Cardiac muscle cell (in vitro differentiated cells and primary cell): ENCODE data around the gene MLN. TPM values are rescaled to one million over a fixed set of nuclear protein-coding genes. Genes with fewer than 3 reads are reported as not detected.

ENCODE experiments used
- DNase-seq, 2 donors: peaks; one replicate each; pipeline versions ENCODE4 v3.0.0 to v3.0.0-alpha.2; 2010 to 2017; ENCODE audit warnings: low read depth in 1 of 2, low spot score in 1 of 2
- H3K27ac ChIP-seq: fragments of 200-600 bp; sonication (generic); 2 replicates; pipeline ENCODE4 v1.5.1; 2016
- H3K27me3 ChIP-seq: fragments of 200-600 bp; sonication (generic); 2 replicates; pipeline ENCODE4 v1.6.0; 2016; ENCODE audit warnings: control low read depth
- H3K36me3 ChIP-seq: fragments of 200-600 bp; sonication (generic); 2 replicates; pipeline ENCODE4 v1.5.1; 2016; ENCODE audit warnings: control low read depth
- H3K4me1 ChIP-seq: fragments of 200-600 bp; sonication (generic); 2 replicates; pipeline ENCODE4 v1.8.1; 2017; ENCODE audit warnings: low read depth, mild to moderate bottlenecking, mixed run types
- H3K4me3 ChIP-seq: fragments of 200-600 bp; sonication (generic); 2 replicates; pipeline ENCODE4 v1.5.1; 2016; ENCODE audit warnings: mild to moderate bottlenecking
- H3K9me3 ChIP-seq: fragments of 200-600 bp; sonication (generic); 2 replicates; pipeline ENCODE4 v1.5.1; 2017; ENCODE audit warnings: low read depth, mild to moderate bottlenecking, control low read depth
- CTCF ChIP-seq: IDR thresholded peaks from 2 replicates; pipeline ENCODE4 v1.5.1; 2012; ENCODE audit warnings: low read depth, mild to moderate bottlenecking, low read length
- polyA plus RNA-seq: library from polyadenylated mRNA; unstranded; fragments of >200 nt; fragmentation: Nextera tagmentation; extraction: Ambion mirVana; gene quantifications from 2 replicates; pipeline ENCODE4 v1.2.1, GENCODE V29; 2016
- total RNA-seq: library from RNA; depleted of rRNA; stranded (reverse); fragments of >200 nt; gene quantifications from 2 replicates; pipeline ENCODE4 v1.2.3, GENCODE V29; 2016

Gene MLN
- total and polyA plus RNA-seq, 2 experiments from 2014 or later = 0.55 TPM; not detected in 1

- Histone ChIP-seq H3K27ac (no peak overlapping the region), H3K27me3 (no peaks in the 10 kb centered on the region), H3K4me3 (no peak overlapping the region), H3K36me3 (peaks cover 60% of the 10 kb centered on the region), H3K9me3 (no peaks in the 10 kb centered on the region), H3K4me1 (peaks cover 3% of the 10 kb centered on the region)
- DNase-seq = no peak
- TF ChIP-seq CTCF = no peak
Measured at GRCh38 chr6:33776186-33776585, 27.6 kb downstream of the MLN start.

GRCh38 chr6:33774774-33775173 is 29.0 kb downstream of the MLN start:
- TF ChIP-seq CTCF = no peak
- peaks cover 60% of the 10 kb centered on the region for H3K36me3 ChIP-seq
- no peak overlapping the region for H3K4me3 ChIP-seq
- no peak overlapping the region for H3K27ac ChIP-seq
- no peaks in the 10 kb centered on the region for H3K9me3 ChIP-seq
- DNase-seq = no peak
- no peaks in the 10 kb centered on the region for H3K27me3 ChIP-seq
- no peaks in the 10 kb centered on the region for H3K4me1 ChIP-seq

GRCh38 chr6:33772902-33773472 is 30.8 kb downstream of the MLN start:
- no peak for DNase-seq
- Histone ChIP-seq H3K9me3 (no peaks in the 10 kb centered on the region), H3K27ac (no peak overlapping the region), H3K36me3 (peaks cover 42% of the 10 kb centered on the region), H3K4me3 (no peak overlapping the region), H3K27me3 (no peaks in the 10 kb centered on the region), H3K4me1 (no peaks in the 10 kb centered on the region)
- TF ChIP-seq CTCF = no peak

GRCh38 chr6:33772082-33772830 is 31.5 kb downstream of the MLN start:
- Histone ChIP-seq H3K4me1 (no peaks in the 10 kb centered on the region), H3K4me3 (no peak overlapping the region), H3K36me3 (peaks cover 35% of the 10 kb centered on the region), H3K27ac (no peak overlapping the region), H3K9me3 (no peaks in the 10 kb centered on the region), H3K27me3 (no peaks in the 10 kb centered on the region)
- DNase-seq = peak in 1 of 2 donors; percentile 40
- TF ChIP-seq CTCF = no peak

GRCh38 chr6:33771146-33772081 is 32.4 kb downstream of the MLN start:
- Histone ChIP-seq H3K27me3 (no peaks in the 10 kb centered on the region), H3K4me1 (no peaks in the 10 kb centered on the region), H3K9me3 (no peaks in the 10 kb centered on the region), H3K27ac (peak overlapping the region; percentile 18), H3K4me3 (no peak overlapping the region), H3K36me3 (peaks cover 27% of the 10 kb centered on the region)
- peak; percentile 90 for TF ChIP-seq CTCF
- DNase-seq = peak; percentile 92 to 99
